HFFc6 (cell line): ENCODE measurements around the gene PCGF3. TPM values are rescaled to one million over a fixed set of nuclear protein-coding genes. Genes with fewer than 3 reads are reported as not detected.

Experiments
- DNase-seq: peaks from one replicate; pipeline ENCODE4 v3.0.0-alpha.2; 2018
- H3K27ac Mint-ChIP-seq: 2 replicates; pipeline ENCODE4 v1.8.0; 2020; ENCODE audit warnings: mild to moderate bottlenecking, mixed read lengths
- H3K27me3 Mint-ChIP-seq: 2 replicates; pipeline ENCODE4 v1.8.0; 2021; ENCODE audit warnings: mild to moderate bottlenecking, moderate library complexity, mixed read lengths; ENCODE audit not compliant: insufficient read depth
- H3K36me3 Mint-ChIP-seq: 2 replicates; pipeline ENCODE4 v1.8.0; 2021; ENCODE audit warnings: low read depth, mixed read lengths
- H3K4me1 Mint-ChIP-seq: 2 replicates; pipeline ENCODE4 v1.8.0; 2020; ENCODE audit warnings: low read depth, mixed read lengths
- H3K4me3 Mint-ChIP-seq: 2 replicates; pipeline ENCODE4 v1.8.0; 2020; ENCODE audit warnings: mild to moderate bottlenecking, moderate library complexity, mixed read lengths
- H3K9me3 Mint-ChIP-seq: 2 replicates; pipeline ENCODE4 v1.8.0; 2020; ENCODE audit warnings: mild to moderate bottlenecking, mixed read lengths
- total RNA-seq, 6 experiments: library from RNA; stranded (reverse); fragmentation: NEBNext Ultra II Directional; extraction: Animal tissue kit (Norgen Biotek cat#: 25700); gene quantifications; 2 replicates in 1 of 6; 3 replicates in 5 of 6; pipeline ENCODE4 v1.2.3, GENCODE V29; 2021
- TF ChIP-seq, protein P1 (sequence below): fragments of 200-600 bp; sonication (generic); IDR thresholded peaks from 2 replicates; pipeline ENCODE4 v1.5.0; 2021; ENCODE audit warnings: antibody characterized with exemption, mild to moderate bottlenecking

Gene PCGF3
- total RNA-seq, 6 experiments from 2014 or later = 28.5 to 34.5 (median 30.2) TPM

DNA sequence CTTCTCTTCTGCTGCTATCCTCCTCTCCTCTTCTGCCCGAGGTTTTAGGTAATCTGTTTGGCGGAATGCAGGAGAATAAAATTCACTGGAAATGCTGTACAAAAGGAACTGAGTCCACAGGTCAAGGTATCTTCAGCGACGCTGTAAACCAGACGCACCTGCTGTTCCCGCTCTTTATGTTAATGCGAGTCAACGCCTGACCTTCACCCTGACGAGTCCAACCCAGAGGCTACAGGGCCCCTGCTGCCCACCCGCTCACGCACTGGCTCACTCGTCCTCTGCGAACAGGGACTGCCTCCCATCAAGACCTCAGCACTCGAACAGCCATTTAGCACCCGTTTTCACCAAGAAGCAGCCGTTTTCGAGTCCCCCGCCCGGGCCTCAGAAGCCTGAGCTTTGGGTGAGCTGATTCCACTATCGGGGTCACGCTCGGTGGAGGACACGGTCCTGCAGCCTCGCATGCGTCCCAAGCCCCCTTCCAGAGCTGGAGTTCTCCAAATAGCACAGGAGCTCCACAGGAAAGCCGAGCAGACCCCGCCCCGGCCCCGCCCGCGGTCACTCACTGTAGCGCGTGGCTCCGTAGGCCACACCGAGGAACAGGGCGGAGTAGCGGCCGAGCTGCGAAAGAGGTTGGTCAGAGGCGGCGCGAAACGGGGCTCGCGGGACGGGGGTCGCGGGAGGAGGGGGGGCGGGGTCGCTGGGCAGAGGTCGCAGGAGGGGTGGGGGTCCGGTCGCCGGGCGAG lies 32.1 kb upstream of the PCGF3 start:
- Mint-ChIP-seq H3K4me1 (peaks cover 9% of the 10 kb centered on the region), H3K27ac (peak overlapping the region; percentile 75), H3K36me3 (peaks cover 21% of the 10 kb centered on the region), H3K9me3 (no peaks in the 10 kb centered on the region), H3K4me3 (peak overlapping the region; percentile 91), H3K27me3 (no peaks in the 10 kb centered on the region)
- DNase-seq = no peak
- TF ChIP-seq, protein P1, sequence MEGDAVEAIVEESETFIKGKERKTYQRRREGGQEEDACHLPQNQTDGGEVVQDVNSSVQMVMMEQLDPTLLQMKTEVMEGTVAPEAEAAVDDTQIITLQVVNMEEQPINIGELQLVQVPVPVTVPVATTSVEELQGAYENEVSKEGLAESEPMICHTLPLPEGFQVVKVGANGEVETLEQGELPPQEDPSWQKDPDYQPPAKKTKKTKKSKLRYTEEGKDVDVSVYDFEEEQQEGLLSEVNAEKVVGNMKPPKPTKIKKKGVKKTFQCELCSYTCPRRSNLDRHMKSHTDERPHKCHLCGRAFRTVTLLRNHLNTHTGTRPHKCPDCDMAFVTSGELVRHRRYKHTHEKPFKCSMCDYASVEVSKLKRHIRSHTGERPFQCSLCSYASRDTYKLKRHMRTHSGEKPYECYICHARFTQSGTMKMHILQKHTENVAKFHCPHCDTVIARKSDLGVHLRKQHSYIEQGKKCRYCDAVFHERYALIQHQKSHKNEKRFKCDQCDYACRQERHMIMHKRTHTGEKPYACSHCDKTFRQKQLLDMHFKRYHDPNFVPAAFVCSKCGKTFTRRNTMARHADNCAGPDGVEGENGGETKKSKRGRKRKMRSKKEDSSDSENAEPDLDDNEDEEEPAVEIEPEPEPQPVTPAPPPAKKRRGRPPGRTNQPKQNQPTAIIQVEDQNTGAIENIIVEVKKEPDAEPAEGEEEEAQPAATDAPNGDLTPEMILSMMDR = no peak

DNA sequence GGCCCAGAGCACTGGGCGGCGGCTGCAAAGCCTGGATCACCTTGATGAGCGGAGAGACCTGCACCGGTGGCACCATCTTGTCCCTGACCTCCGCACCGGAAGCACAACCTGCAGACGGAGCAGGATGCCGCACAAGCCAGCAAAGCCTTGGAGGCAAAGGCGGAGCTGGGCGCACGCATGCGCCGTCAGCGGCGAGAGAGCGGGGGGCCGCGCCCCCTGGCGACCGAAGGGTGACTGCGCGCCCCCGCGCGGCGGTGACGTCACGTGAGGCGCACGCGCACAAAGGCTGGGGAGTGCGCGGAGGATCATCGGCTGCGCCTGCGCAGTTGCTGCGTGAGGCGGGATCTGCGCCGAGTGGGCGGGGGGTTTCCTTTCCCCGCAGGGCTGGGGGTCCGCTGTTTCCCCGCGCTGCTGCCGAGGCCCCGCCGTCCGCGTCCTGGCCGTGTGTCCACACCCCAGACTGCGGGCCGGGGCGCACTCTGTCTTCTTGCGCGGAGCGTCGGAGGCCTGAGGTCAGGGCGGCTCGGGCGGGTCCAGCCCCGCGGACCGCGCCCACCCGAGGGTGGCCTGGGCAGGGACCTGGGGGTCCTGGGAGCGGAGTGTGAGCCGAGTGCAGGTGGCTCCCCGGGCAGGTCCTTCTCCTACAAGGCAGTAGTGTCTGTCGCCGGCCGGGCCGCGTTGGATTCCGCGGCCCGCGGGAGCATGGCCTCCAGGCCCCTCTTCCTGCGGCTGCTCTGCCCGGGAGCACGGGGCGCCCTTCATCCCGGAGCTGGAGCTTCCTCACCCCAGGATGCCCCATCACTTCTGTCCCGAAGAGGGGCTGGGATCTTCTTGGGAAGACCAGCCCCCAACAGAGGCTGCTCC lies 31.2 kb upstream of the PCGF3 start, which contains the start of the genes ATP5ME and MYL5:
TSS of gene ATP5ME (minus strand) at position 105 of the 864 bp plus-strand sequence. CDS start at position 76, 29 bp downstream.
TSS of gene MYL5 (plus strand) at position 371 of the 864 bp plus-strand sequence. CDS start 3,485 bp downstream, outside the sequence.
- Mint-ChIP-seq H3K36me3 (peaks cover 21% of the 10 kb centered on the region), H3K27ac (peak within 1 kb of the TSS; percentile 75), H3K4me3 (peak within 1 kb of the TSS; percentile 91), H3K27me3 (no peaks in the 10 kb centered on the region), H3K4me1 (peaks cover 9% of the 10 kb centered on the region), H3K9me3 (no peaks in the 10 kb centered on the region)
- peak; percentile 94 for DNase-seq
- TF ChIP-seq, protein P1 = peak; percentile 97

DNA sequence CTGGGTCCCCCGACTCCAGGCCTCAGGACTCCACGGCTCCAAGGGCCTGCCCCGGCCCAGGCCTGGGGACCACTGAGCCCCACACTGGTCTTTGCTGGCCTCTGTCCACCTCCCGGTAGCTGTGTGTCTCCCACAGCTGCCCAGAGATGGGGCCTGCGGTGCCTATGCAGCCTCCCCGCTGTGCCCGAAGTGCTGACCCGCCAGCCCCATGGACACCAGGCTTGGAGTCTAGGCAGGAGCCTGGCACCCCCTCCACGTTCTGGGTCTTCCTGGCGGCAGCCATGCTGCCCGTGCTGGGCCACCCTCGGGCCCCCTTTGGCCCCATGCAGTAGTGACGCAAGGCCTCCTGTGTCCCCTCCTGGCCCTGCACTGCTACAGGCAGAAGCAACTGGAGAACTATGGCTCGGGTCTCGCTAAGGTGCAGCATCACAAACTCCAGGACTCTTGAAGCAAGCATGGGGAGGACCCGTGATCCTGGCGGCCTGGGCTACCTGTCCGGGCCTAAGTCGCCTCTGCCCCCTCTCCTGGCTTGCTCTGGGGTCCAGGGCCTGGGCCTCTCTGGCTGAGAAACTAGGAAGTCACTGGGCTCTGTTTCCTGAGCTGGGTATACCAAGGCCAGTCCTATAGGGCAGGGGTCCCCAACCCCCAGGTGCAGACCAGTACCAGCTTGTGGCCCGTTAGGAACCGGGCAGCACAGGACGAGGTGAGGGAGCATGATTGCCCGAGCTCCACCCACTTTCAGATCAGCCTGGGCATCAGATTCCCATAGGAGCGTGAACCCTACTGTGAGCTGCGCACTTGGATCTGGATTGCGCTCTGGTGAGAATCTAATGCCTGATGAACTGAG lies 30.4 kb upstream of the PCGF3 start:
- Mint-ChIP-seq H3K36me3 (peaks cover 21% of the 10 kb centered on the region), H3K4me1 (peaks cover 9% of the 10 kb centered on the region), H3K4me3 (peak overlapping the region; percentile 91), H3K27me3 (no peaks in the 10 kb centered on the region), H3K27ac (peak overlapping the region; percentile 75), H3K9me3 (no peaks in the 10 kb centered on the region)
- DNase-seq = peak; percentile 14
- TF ChIP-seq, protein P1 = no peak

DNA sequence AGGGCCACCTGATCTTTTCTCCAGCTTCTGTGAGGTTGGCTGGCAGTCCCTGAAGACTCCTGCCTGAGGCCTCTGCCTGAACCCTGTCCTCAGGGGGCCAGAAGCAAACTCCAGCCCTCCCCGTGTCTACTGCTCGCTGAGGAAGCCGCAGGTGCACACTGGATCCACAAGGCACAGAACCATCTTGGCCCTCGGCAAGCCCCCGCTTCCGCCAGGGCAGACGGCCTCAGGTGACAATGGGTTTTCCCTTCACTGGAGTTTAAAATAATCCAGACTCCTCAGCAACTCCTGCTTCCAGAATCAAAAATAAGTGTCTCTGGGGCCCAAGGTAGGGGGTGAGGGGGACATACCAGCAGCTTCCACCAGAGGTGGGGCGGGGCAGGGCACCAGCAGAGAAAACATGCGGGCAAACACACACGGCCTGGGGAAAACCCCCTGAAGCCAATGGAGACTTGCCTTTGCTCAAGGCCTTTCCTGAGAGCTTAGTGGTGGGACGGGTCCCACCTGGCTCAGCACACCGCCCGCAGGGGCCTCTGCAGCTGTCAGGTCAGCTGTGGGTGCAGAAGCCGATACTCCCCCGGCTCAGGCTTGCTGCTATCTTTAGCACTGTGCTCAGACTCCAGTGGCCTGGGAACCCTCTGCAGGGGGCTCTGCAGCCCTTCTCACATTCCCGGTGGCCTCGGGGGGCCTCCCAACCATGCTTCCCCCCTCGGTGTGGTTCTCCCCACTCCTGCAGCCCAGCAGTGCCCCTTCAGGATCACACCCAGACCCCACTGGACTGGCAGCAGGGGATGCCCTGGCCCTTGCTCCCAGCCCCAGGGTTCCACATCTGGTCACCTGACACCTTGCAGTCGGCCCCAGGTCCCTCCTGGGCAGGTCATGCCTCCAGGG lies 29.4 kb upstream of the PCGF3 start:
- Mint-ChIP-seq H3K9me3 (no peaks in the 10 kb centered on the region), H3K27me3 (no peaks in the 10 kb centered on the region), H3K4me3 (no peak overlapping the region; the same call in 1 of the 2 replicates), H3K36me3 (peaks cover 12% of the 10 kb centered on the region), H3K27ac (no peak overlapping the region), H3K4me1 (peaks cover 9% of the 10 kb centered on the region)
- TF ChIP-seq, protein P1 = no peak
- no peak for DNase-seq
